D721Med (cell line): ENCODE results near the gene TAF12.

Source experiments
- DNase-seq: peaks from one replicate; pipeline ENCODE4 v3.0.0; 2011; ENCODE audit warnings: low spot score; ENCODE audit not compliant: insufficient read length
- FAIRE-seq: peaks from 2 replicates; lab custom pipeline; 2011; peaks lifted over from hg19 to GRCh38; lab: Jason Lieb, UNC
- TF ChIP-seq, protein P1 (sequence below): IDR thresholded peaks from 2 replicates; pipeline ENCODE4 v1.5.1; 2012; ENCODE audit warnings: mild to moderate bottlenecking, control low read depth; ENCODE audit not compliant: insufficient read depth; ENCODE audit errors: missing control alignments

Gene TAF12

DNA sequence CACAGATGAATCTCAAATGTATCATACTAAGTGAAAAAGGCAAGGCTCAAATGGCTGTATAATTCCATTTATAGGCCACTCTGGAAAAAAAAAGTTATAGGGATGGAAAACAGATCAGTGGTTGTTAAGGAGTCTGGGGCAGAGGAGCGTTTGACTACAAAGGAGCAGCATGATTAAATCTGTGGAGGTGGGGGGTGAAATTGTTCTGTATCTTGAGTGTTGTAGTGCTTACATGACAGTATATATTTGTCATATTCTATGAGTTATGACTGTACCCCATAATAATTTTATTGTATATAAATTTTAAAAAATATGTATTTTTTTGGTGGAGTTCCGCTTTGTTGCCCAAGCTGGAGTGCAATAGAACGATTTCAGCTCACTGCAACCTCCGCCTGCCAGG is 10.3 kb downstream of the TAF12 start:
- DNase-seq (no peak), FAIRE-seq (no peak)
- TF ChIP-seq, protein P1, sequence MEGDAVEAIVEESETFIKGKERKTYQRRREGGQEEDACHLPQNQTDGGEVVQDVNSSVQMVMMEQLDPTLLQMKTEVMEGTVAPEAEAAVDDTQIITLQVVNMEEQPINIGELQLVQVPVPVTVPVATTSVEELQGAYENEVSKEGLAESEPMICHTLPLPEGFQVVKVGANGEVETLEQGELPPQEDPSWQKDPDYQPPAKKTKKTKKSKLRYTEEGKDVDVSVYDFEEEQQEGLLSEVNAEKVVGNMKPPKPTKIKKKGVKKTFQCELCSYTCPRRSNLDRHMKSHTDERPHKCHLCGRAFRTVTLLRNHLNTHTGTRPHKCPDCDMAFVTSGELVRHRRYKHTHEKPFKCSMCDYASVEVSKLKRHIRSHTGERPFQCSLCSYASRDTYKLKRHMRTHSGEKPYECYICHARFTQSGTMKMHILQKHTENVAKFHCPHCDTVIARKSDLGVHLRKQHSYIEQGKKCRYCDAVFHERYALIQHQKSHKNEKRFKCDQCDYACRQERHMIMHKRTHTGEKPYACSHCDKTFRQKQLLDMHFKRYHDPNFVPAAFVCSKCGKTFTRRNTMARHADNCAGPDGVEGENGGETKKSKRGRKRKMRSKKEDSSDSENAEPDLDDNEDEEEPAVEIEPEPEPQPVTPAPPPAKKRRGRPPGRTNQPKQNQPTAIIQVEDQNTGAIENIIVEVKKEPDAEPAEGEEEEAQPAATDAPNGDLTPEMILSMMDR, result no peak

GRCh38 chr1:28631713-28632112 is 11.2 kb downstream of the TAF12 start:
- FAIRE-seq (no peak), DNase-seq (no peak)
- TF ChIP-seq, protein P1, result no peak

DNA sequence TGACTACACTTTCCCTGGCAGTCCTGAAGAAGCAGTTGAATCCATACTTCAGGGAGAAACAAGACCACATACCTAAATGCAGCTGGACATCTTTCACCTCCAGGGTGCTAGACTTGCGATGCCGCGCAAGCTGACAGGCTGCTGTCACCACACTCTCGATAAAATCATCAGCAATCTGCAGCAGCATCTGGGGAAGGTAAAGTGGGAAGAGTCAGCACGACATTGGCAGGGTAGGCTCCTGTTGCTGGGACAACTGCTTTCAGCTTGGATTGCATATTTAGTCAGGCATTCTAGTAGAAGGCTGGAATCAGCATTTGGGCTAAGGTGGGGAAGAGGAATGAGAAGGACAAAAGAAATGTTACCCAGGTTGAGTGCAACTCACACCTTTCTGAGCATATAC is 29.7 kb downstream of the TAF12 start:
- FAIRE-seq (no peak), DNase-seq (no peak)
- TF ChIP-seq, protein P1, result no peak

- no peak for FAIRE-seq
These were observed 36.1 kb downstream of the TAF12 start for GRCh38 chr1:28606771-28607170.

GRCh38 chr1:28604962-28605361 is 37.9 kb downstream of the TAF12 start:
- no peak for DNase-seq
- no peak for FAIRE-seq
- TF ChIP-seq, protein P1, result no peak

More at GRCh38 chr1:28606771-28607170, 36.1 kb downstream of the TAF12 start:
- TF ChIP-seq, protein P1, result no peak
- DNase-seq, result no peak

DNA sequence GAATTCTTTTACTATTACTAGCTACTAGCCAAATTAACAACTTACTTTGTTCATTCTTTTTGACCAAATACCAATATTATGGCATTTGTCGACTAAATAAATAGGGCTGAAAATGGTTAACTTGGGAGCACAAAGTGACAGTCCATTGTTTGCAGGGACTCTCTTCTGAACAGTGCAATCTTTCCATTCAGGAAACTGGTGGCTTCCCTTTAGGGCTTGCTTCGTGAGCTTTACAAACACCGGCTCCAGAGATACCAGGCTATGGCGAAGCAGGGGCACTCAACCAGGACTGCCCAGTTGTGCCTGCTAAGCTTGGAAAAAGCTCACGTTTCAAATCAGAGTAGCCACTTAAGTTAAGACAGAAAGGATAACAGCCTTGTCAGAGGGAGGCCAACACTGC is 38.5 kb downstream of the TAF12 start:
- no peak for FAIRE-seq

More for the DNA sequence above, 38.5 kb downstream of the TAF12 start:
- no peak for DNase-seq
- TF ChIP-seq, protein P1, result no peak
